GM13976 (cell line): ENCODE measurements around the gene HCCS.

ENCODE experiments used
- DNase-seq: peaks from one replicate; pipeline ENCODE4 v3.0.0; 2012; ENCODE audit warnings: low spot score
- in situ Hi-C: fragments of 300-500 bp; cut with MboI; formaldehyde crosslinking; loops from one replicate; pipeline ENCODE4 v1.12.0; 2022; ENCODE audit warnings: low sequenced_read_pairs, mixed read lengths, inconsistent platforms; ENCODE audit not compliant: unreplicated experiment
- TF ChIP-seq, protein P1 (sequence below): IDR thresholded peaks from 2 replicates; pipeline ENCODE4 v1.5.1; 2012; ENCODE audit warnings: borderline replicate concordance, mild to moderate bottlenecking; ENCODE audit not compliant: insufficient read depth; ENCODE audit errors: extremely low read depth, missing control alignments, control extremely low read depth

Gene HCCS

DNA sequence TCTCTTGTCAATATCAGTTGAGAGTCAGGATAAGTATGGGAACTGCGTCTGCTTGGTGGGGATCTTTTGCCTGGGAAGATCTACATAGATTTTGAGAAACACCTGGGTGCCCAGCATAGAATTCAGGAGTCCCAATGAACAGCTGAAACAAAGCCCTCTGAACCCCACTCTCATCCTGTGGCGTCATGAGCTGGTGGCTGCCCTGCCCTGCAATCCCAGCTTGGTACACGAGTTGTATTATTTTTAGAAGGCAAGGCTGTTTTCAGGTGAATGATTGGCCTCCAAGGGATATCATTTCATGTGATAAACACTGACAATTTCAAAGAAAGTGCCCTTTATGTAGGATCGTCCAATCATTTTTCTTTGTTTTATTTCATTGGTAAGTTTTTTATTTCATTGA lies 60.8 kb downstream of the HCCS start:
- DNase-seq, result no peak
- TF ChIP-seq, protein P1, sequence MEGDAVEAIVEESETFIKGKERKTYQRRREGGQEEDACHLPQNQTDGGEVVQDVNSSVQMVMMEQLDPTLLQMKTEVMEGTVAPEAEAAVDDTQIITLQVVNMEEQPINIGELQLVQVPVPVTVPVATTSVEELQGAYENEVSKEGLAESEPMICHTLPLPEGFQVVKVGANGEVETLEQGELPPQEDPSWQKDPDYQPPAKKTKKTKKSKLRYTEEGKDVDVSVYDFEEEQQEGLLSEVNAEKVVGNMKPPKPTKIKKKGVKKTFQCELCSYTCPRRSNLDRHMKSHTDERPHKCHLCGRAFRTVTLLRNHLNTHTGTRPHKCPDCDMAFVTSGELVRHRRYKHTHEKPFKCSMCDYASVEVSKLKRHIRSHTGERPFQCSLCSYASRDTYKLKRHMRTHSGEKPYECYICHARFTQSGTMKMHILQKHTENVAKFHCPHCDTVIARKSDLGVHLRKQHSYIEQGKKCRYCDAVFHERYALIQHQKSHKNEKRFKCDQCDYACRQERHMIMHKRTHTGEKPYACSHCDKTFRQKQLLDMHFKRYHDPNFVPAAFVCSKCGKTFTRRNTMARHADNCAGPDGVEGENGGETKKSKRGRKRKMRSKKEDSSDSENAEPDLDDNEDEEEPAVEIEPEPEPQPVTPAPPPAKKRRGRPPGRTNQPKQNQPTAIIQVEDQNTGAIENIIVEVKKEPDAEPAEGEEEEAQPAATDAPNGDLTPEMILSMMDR, result no peak
- in situ Hi-C loops, result no loop called here

GRCh38 chrX:11172415-11172814 lies 61.3 kb downstream of the HCCS start:
- TF ChIP-seq, protein P1, result no peak
- in situ Hi-C loops, result no loop called here
- DNase-seq, result no peak
